Stimulated activated naive CD8-positive, alpha-beta T cell treated with anti-CD3 and anti-CD28 coated beads, Interleukin-15, amount 100 ng/mL, for 72 hours (primary cell): ENCODE measurements around the gene PHF20.
"Not testable (repeated sequence)": the region's sequence is repeated elsewhere in the genome, so short reads cannot be mapped to it uniquely, and the experiment has no call there.

Experiments used
- ATAC-seq: fragments of 150-1000 bp; cut with Tn5 transposase; 2 replicates; pipeline ENCODE4 v1.10.0; 2021; ENCODE audit warnings: mild to moderate bottlenecking, moderate library complexity
- DNase-seq, 2 donors: peaks; one replicate each; pipeline ENCODE4 v3.0.0; 2021 to 2022
- H3K27ac Mint-ChIP-seq, 2 donors: one replicate each; pipeline ENCODE4 v1.8.0; 2022; ENCODE audit warnings: mild to moderate bottlenecking in 2 of 2, mixed read lengths in 2 of 2, moderate library complexity in 2 of 2
- H3K27me3 Mint-ChIP-seq: one replicate; pipeline ENCODE4 v1.8.0; 2022; ENCODE audit warnings: mixed read lengths
- H3K4me1 Mint-ChIP-seq: one replicate; pipeline ENCODE4 v1.8.0; 2022; ENCODE audit warnings: mild to moderate bottlenecking, mixed read lengths
- H3K4me3 Mint-ChIP-seq, 2 donors: one replicate each; pipeline ENCODE4 v1.8.0; 2022; ENCODE audit warnings: mild to moderate bottlenecking in 2 of 2, mixed read lengths in 2 of 2, moderate library complexity in 1 of 2
- H3K9me3 Mint-ChIP-seq, 2 donors: one replicate each; pipeline ENCODE4 v1.8.0; 2022; ENCODE audit warnings: mixed read lengths in 2 of 2

The PHF20 gene

DNA sequence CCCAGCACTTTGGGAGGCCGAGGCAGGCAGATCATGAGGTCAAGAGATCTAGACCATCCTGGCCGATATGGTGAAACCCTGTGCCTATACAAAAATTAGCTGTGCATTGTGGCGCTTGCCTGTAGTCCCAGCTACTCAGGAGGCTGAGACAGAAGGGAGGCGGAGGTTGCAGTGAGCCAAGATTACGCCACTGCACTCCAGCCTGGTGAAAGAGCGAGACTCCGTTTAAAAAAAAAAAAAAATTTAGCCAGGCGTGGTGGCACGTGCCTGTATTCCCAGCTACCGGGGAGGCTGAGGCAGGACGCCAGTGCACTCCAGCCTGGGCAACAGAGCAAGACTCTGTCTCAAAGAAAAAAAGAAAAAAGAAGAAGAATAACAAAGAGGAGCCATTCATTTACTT is 10.3 kb upstream of the PHF20 start:
- not testable (repeated sequence) for DNase-seq, H3K27me3 Mint-ChIP-seq, ATAC-seq, H3K4me1 Mint-ChIP-seq, H3K4me3 Mint-ChIP-seq, H3K9me3 Mint-ChIP-seq
- H3K27ac Mint-ChIP-seq = peak overlapping the region in 1 of 2 donors; percentile 59

GRCh38 chr20:35762461-35762860 is 9.4 kb upstream of the PHF20 start:
- Mint-ChIP-seq H3K4me3 (no peak overlapping the region), H3K27ac (peak overlapping the region in 1 of 2 donors; percentile 6), H3K4me1 (peaks cover 3% of the 10 kb centered on the region), H3K9me3 (no peaks in the 10 kb centered on the region), H3K27me3 (no peaks in the 10 kb centered on the region)
- no peak for ATAC-seq
- DNase-seq = no peak

GRCh38 chr20:35764936-35765335 is 6.9 kb upstream of the PHF20 start:
- DNase-seq, H3K4me3 Mint-ChIP-seq, H3K27ac Mint-ChIP-seq, H3K27me3 Mint-ChIP-seq, ATAC-seq, H3K9me3 Mint-ChIP-seq: not testable (repeated sequence)
- peaks cover 23% of the 10 kb centered on the region for H3K4me1 Mint-ChIP-seq

DNA sequence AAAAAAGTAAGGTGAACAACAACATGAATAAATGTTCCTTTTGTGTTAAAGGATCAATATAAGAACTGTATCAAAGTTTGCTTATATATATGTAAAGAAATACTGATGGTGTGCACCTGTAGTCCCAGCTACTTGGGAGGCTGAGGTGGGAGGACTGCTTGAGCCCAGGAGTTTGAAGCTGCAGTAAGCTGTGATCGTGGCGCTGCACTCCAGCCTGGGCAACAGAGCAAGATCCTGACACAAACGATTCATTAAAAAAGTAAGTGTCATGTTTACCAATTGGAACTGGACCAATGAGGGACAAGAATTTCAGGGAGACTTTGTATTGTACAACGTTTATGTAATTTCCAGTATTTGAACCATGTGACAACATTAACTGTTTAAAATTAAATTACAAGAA is 5.0 kb upstream of the PHF20 start:
- Mint-ChIP-seq H3K27ac (no peak overlapping the region), H3K4me1 (peaks cover 33% of the 10 kb centered on the region), H3K4me3 (no peak overlapping the region), H3K9me3 (peaks cover 6 to 8% of the 10 kb centered on the region in 2 donors), H3K27me3 (no peaks in the 10 kb centered on the region)
- no peak for ATAC-seq
- DNase-seq = no peak

GRCh38 chr20:35767683-35768481 is 3.9 kb upstream of the PHF20 start:
- Mint-ChIP-seq H3K27me3 (no peaks in the 10 kb centered on the region), H3K4me1 (peaks cover 33% of the 10 kb centered on the region), H3K9me3 (peaks cover 6 to 8% of the 10 kb centered on the region in 2 donors), H3K27ac (peak overlapping the region; percentile 99), H3K4me3 (peak overlapping the region; percentile 94 to 95)
- ATAC-seq (peak; percentile 34), DNase-seq (peak; percentile 48 to 63)

DNA sequence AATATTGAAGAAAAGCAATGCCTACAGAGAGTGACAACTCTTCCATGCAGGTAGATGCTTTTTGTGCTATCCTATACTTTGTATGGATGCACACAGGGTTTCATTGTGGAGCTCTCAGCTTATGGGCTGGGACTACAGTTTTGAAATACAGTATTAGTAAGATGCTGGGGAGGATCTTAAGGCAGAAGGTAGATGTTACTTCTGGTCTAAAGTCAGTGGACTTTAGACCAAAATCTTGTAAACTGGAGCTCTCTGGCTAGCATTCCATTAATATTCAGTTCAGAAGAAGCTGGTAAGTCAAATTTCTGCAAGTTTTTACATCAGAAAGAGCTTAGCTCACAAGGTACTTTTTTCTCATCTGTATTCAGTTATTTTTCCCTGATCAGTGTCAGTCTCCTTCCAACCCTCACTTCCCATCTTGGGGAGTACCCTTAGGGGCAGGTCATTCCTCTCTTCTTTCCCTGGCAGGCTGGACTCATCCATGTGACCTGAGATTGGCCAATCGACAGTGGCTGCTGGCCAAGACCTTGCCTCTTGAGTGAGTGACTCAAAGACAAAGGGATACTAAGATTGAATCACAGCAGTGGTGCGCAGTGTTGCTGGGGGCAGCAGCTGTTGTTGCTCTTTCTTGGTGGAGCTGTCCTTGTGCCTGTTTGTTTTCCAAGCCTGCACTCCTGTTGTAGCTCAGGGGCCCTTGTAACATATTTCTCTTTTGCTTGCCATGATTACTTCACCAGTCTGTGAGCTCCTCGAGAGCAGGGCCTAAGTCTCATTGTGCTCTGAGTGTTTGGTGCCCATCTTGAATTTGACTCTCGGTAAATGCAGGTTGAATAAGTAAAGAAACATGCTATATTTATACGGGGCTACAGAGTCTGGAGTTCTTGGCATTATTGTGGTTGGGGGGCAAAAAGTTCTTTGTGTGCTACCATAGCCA is 2.8 kb upstream of the PHF20 start:
- no peaks in the 10 kb centered on the region for H3K27me3 Mint-ChIP-seq
- peak overlapping the region; percentile 87 to 93 for H3K27ac Mint-ChIP-seq
- DNase-seq = peak; percentile 20 to 54
- H3K9me3 Mint-ChIP-seq = peaks cover 6 to 8% of the 10 kb centered on the region in 2 donors
- H3K4me1 Mint-ChIP-seq = peaks cover 43% of the 10 kb centered on the region
- H3K4me3 Mint-ChIP-seq = peak overlapping the region; percentile 46 to 55
- ATAC-seq = no peak

DNA sequence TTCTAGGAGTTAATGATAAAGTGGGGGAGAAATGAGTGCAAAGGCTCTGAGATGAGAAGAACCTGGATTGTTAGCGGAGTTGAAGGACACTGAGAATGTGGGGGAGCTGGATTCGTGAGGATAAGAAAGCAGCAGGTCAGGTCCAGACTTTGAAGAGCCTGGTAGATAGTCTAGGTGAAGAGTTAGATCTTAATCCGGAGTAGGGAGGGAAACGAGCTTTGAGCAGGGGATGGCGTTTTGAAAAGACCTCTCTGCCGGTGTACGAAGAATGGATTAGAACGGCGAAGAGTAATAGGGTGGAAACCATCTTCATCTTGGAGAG is 487 bp upstream of the PHF20 start:
- ATAC-seq (no peak), DNase-seq (no peak)
- Mint-ChIP-seq H3K9me3 (peaks cover 6 to 8% of the 10 kb centered on the region in 2 donors), H3K27me3 (no peaks in the 10 kb centered on the region), H3K27ac (peak overlapping the region; percentile 81 to 93), H3K4me3 (peak overlapping the region; percentile 24 to 93), H3K4me1 (peaks cover 56% of the 10 kb centered on the region)

- peaks cover 64% of the 10 kb centered on the region for H3K4me1 Mint-ChIP-seq
- H3K9me3 Mint-ChIP-seq = peaks cover 6 to 8% of the 10 kb centered on the region in 2 donors
- peak overlapping the region; percentile 86 to 93 for H3K4me3 Mint-ChIP-seq
- H3K27ac Mint-ChIP-seq = peak overlapping the region; percentile 85 to 96
- H3K27me3 Mint-ChIP-seq = no peaks in the 10 kb centered on the region
- ATAC-seq = no peak
- no peak for DNase-seq
These were observed 796 bp downstream of the PHF20 start for GRCh38 chr20:35772563-35773058.

DNA sequence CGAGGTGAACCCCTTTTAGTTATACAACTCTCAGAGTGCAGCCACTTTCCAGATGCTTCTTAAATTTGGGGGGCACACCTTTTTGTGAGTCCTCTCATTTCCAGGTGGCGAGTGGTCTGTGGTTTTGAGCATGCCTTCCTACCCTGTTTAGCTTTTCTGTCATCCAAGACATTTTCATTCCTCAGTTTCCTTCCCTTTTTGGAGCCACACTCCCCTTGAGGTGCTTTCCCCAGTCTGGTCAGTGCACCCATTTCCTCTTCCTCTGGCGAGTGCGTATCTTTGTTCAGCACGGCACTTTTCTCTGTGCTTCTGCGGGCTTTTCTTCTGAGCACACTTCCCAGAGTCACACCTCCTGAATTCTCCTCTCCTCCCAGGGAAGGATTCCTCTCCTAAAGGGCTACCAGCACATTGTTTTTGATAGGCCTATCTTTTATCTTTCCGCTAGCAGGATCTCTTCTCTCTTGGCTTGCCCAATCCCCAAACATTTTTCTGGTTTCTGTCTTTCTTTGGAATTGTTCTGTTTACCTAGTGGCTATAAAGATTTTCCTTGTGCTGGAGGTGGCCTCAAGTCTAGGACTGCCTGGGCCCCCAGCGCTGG is 1.4 kb downstream of the PHF20 start:
- H3K4me3 Mint-ChIP-seq = peak overlapping the region; percentile 86 to 93
- peaks cover 6 to 8% of the 10 kb centered on the region in 2 donors for H3K9me3 Mint-ChIP-seq
- ATAC-seq (no peak), DNase-seq (peak; percentile 9 to 30)
- no peaks in the 10 kb centered on the region for H3K27me3 Mint-ChIP-seq
- H3K27ac Mint-ChIP-seq = peak overlapping the region; percentile 55 to 77
- H3K4me1 Mint-ChIP-seq = peaks cover 59% of the 10 kb centered on the region

- peak overlapping the region; percentile 86 to 93 for H3K4me3 Mint-ChIP-seq
- DNase-seq = no peak
- H3K27me3 Mint-ChIP-seq = no peaks in the 10 kb centered on the region
- ATAC-seq = no peak
- H3K9me3 Mint-ChIP-seq = peaks cover 6 to 8% of the 10 kb centered on the region in 2 donors
- H3K27ac Mint-ChIP-seq = peak overlapping the region; percentile 51 to 60
- peaks cover 48% of the 10 kb centered on the region for H3K4me1 Mint-ChIP-seq
These were observed 2.6 kb downstream of the PHF20 start for GRCh38 chr20:35774391-35774790.

DNA sequence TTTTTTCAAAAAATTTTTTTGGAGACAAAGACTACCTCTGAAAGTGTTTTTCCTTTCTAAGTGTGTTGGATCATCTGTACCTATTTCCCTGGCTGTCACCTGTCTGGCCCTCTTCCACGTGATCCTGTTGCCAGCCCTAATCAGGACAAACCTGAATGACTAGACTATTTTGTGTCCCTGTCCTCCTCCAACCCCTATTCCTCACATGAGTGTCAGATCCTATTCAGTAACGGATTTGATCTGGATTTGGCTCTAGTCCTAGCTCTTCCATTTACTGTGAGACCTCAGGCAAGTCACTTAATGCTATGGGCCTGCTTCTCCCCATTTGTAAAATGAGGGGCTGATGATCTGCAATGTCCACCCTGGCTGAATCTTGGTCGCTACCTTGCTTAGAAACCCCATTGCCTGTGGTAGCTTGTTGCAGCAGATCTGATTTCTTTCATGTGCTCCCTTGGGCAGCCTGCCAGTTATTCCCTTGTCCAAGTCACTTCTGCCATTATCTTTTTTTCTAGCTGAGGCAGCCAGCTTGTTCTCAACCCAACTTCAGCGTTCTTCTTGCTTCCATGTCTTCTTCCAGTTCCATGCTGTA is 4.8 kb downstream of the PHF20 start:
- Mint-ChIP-seq H3K4me1 (peaks cover 52% of the 10 kb centered on the region), H3K4me3 (no peak overlapping the region)
- no peak for ATAC-seq

GRCh38 chr20:35783811-35784210 is 12.0 kb downstream of the PHF20 start:
- not testable (repeated sequence) for H3K9me3 Mint-ChIP-seq, H3K27me3 Mint-ChIP-seq, DNase-seq, H3K4me3 Mint-ChIP-seq, ATAC-seq, H3K27ac Mint-ChIP-seq
- H3K4me1 Mint-ChIP-seq = peaks cover 27% of the 10 kb centered on the region

More for the DNA sequence above, 4.8 kb downstream of the PHF20 start:
- Mint-ChIP-seq H3K9me3 (peaks cover under 1 to 1% of the 10 kb centered on the region in 2 donors), H3K27me3 (no peaks in the 10 kb centered on the region), H3K27ac (peak overlapping the region; percentile 71 to 89)
- DNase-seq = no peak

GRCh38 chr20:35785541-35785940 is 13.7 kb downstream of the PHF20 start:
- not testable (repeated sequence) for ATAC-seq, H3K4me3 Mint-ChIP-seq, H3K27me3 Mint-ChIP-seq, DNase-seq, H3K27ac Mint-ChIP-seq, H3K9me3 Mint-ChIP-seq
- peaks cover 20% of the 10 kb centered on the region for H3K4me1 Mint-ChIP-seq

DNA sequence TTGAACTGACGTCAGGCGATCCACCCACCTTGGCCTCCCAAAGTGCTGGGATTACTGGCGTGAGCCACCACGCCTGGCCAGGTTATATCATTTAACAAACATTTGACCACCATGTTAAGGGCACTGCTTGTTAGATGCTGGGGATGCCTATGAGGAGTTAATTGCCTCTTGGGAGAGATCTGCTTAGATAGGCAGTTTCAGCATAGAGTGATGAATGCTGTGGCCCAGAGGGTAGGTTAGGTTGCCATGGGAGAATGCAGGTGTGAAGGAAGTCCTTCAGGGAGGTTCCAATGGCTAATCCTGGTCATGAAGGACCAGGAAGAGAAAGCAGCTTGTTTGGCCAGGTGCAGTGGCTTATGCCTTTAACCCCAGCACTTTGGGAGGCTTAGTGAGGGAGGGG is 17.0 kb downstream of the PHF20 start:
- Mint-ChIP-seq H3K9me3 (no peaks in the 10 kb centered on the region), H3K27ac (no peak overlapping the region)
- no peak for ATAC-seq

DNA sequence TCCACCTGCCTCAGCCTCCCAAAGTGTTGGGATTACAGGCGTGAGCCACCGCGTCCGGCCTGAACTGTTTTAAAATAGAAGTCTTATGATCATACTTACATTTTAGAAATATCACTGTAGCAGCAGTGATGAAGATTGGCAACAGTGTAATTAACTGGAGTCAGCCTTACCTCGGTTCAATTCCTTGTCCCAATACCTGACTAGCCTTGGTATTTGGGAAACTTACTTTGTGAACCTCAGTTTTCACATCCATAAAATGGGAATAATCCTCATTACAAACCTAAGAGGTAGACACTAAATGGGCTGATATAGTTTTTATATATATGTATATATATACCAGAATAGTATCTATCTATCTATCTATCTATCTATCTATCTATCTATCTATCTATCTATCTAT is 19.3 kb downstream of the PHF20 start:
- ATAC-seq (no peak), DNase-seq (no peak)
- no peak overlapping the region for H3K27ac Mint-ChIP-seq
- H3K9me3 Mint-ChIP-seq = no peaks in the 10 kb centered on the region
- peaks cover 27% of the 10 kb centered on the region for H3K4me1 Mint-ChIP-seq
- H3K27me3 Mint-ChIP-seq = no peaks in the 10 kb centered on the region
- H3K4me3 Mint-ChIP-seq = no peak overlapping the region

More for the DNA sequence above, 17.0 kb downstream of the PHF20 start:
- DNase-seq = no peak
- Mint-ChIP-seq H3K4me3 (no peak overlapping the region), H3K27me3 (no peaks in the 10 kb centered on the region), H3K4me1 (peaks cover 23% of the 10 kb centered on the region)
